T-helper 1 cell treated with Interleukin-12 subunit alpha and Interleukin-12 subunit beta and Interleukin-4 antibody, amounts not matched to agents 30 μg/mL and 1 μg/mL, for 36 hours (primary cell): ENCODE results near the gene DAP.
"Not testable (repeated sequence)": the region's sequence is repeated elsewhere in the genome, so short reads cannot be mapped to it uniquely, and the experiment has no call there.

Experiments used
- H3K27ac Mint-ChIP-seq: one replicate; pipeline ENCODE4 v1.8.0; 2021; ENCODE audit warnings: mild to moderate bottlenecking, mixed read lengths
- H3K27me3 Mint-ChIP-seq: one replicate; pipeline ENCODE4 v1.8.0; 2021; ENCODE audit warnings: low read depth, mixed read lengths
- H3K36me3 Mint-ChIP-seq: one replicate; pipeline ENCODE4 v1.8.0; 2021; ENCODE audit warnings: low read depth, mixed read lengths
- H3K4me1 Mint-ChIP-seq: one replicate; pipeline ENCODE4 v1.8.0; 2021; ENCODE audit warnings: low read depth, mixed read lengths
- H3K4me3 Mint-ChIP-seq: one replicate; pipeline ENCODE4 v1.8.0; 2021; ENCODE audit warnings: mild to moderate bottlenecking, moderate library complexity, mixed read lengths
- H3K9me3 Mint-ChIP-seq: one replicate; pipeline ENCODE4 v1.8.0; 2021; ENCODE audit warnings: mixed read lengths

The DAP gene, protein sequence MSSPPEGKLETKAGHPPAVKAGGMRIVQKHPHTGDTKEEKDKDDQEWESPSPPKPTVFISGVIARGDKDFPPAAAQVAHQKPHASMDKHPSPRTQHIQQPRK

DNA sequence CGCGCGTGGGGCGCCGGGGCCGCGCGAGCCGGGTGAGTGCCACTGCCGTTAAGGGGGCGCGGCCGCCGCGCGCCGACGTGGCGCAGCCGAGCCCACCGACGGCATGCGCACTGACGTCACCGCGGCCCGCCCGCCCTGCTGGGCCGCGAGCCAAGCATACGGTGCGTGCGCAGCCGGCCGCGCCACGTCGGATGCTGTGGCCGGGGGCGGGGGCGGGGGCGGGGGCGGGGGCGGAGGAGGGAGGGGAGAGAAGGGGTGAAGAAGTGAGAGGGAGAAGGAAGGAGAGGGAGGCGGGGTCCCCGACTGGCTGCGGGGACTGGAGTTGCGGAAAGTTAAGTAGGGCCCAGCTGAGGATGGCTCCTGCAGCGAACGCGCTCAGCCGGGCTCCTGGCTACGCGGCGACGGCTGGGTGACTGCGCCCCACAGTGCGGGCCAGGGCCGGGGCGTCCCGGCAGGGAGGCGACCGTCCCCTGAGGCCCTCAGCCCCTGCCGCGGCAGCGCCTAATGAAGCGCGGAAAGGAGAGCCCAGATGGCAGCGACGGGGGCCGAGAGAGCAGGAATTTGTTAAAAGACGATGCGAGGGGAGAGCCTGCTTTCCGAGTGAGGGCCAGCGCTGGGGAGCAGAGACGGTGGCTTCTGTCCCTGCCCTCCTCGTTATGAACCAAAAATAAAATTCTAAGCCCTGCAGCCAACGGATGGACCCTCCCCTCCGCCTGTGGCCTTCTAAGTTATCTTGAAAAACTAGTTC lies at the start of gene DAP:
Gene DAP (minus strand): TSS at position 50 of the 748 bp plus-strand sequence. CDS start 166 bp downstream, outside the sequence.
- Mint-ChIP-seq H3K4me3 (peak within 1 kb of the TSS; percentile 89), H3K27ac (peak within 1 kb of the TSS; percentile 76), H3K36me3 (peaks cover 7% of the 10 kb centered on the region), H3K4me1 (peaks cover 24% of the 10 kb centered on the region), H3K9me3 (no peaks in the 10 kb centered on the region), H3K27me3 (peaks cover 13% of the 10 kb centered on the region)

GRCh38 chr5:10808347-10809226 lies 47.6 kb upstream of the DAP start:
- Mint-ChIP-seq H3K4me1 (no peaks in the 10 kb centered on the region), H3K9me3 (no peaks in the 10 kb centered on the region), H3K36me3 (no peaks in the 10 kb centered on the region), H3K4me3 (no peak overlapping the region), H3K27me3 (peaks cover 24% of the 10 kb centered on the region), H3K27ac (no peak overlapping the region)

DNA sequence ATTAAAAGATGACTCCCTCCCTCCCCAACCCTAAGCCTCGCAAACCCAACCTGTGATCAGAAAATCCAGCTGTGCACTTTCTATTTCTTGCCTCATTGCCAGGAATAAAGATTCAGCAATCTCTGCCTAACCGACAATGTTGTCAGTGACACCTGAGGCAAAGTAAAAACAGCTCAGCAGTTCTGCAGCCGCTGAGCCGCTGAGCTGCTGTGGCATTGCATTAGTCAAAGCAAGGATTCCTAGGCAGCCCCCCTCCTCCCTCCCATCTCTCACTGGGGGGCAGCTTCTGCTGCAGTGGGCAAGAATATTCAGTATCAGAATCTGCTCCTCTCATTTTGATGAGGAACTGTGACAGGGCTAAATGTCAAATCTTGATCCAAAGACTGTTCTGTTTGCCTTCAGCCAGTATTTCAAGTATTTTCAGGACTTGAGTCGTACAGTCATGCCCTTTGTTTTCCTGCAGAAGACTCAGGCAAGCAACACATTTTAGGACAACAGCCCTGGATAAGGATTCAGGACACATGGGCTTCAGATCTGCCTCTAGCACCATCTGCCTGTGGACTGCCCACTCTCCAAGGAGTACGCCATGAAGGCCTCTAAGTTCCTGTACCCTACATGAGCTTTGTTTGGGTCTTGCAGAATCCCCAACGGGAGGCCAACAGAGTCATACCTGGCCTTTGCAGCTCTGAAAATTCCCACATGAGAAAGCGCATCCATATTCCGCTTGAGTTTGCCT lies 41.1 kb upstream of the DAP start:
- H3K27me3 Mint-ChIP-seq: peaks cover 24% of the 10 kb centered on the region

GRCh38 chr5:10800852-10801251 lies 39.8 kb upstream of the DAP start:
- Mint-ChIP-seq H3K9me3 (no peaks in the 10 kb centered on the region), H3K36me3 (no peaks in the 10 kb centered on the region), H3K27ac (no peak overlapping the region), H3K27me3 (peaks cover 24% of the 10 kb centered on the region), H3K4me1 (no peaks in the 10 kb centered on the region), H3K4me3 (no peak overlapping the region)

More for the DNA sequence above, 41.1 kb upstream of the DAP start:
- Mint-ChIP-seq H3K36me3 (no peaks in the 10 kb centered on the region), H3K4me1 (no peaks in the 10 kb centered on the region), H3K4me3 (no peak overlapping the region), H3K9me3 (no peaks in the 10 kb centered on the region), H3K27ac (no peak overlapping the region)

GRCh38 chr5:10797261-10797660 lies 36.2 kb upstream of the DAP start:
- Mint-ChIP-seq H3K27me3 (peaks cover 21% of the 10 kb centered on the region), H3K36me3 (no peaks in the 10 kb centered on the region), H3K4me1 (no peaks in the 10 kb centered on the region), H3K9me3 (no peaks in the 10 kb centered on the region), H3K27ac (no peak overlapping the region), H3K4me3 (no peak overlapping the region)

DNA sequence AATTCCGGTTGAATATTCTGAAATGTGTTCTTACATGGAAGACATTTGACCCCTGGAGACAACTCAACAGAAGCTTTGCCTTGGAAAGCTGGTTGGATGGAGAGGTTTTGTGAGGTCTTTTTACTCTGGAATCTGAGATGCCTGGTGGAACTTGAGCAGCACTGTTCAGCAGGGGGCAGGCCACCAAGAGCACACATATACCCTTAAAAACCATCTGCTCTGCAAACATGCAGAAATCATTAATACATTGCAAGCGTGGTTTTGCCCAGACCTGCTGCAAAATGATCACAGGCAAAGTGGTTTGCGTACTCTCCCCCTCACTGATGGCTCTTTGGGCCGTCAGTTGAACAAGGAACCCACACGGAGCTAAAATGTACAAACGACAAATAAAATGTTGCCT lies 32.8 kb upstream of the DAP start:
- Mint-ChIP-seq H3K27me3 (peaks cover 5% of the 10 kb centered on the region), H3K36me3 (no peaks in the 10 kb centered on the region)

GRCh38 chr5:10792336-10792735 lies 31.3 kb upstream of the DAP start:
- Mint-ChIP-seq H3K27ac (no peak overlapping the region), H3K9me3 (no peaks in the 10 kb centered on the region), H3K36me3 (no peaks in the 10 kb centered on the region), H3K4me1 (no peaks in the 10 kb centered on the region), H3K4me3 (no peak overlapping the region), H3K27me3 (no peaks in the 10 kb centered on the region)

More for the DNA sequence above, 32.8 kb upstream of the DAP start:
- no peak overlapping the region for H3K27ac Mint-ChIP-seq
- no peak overlapping the region for H3K4me3 Mint-ChIP-seq
- H3K4me1 Mint-ChIP-seq: no peaks in the 10 kb centered on the region
- H3K9me3 Mint-ChIP-seq: no peaks in the 10 kb centered on the region

DNA sequence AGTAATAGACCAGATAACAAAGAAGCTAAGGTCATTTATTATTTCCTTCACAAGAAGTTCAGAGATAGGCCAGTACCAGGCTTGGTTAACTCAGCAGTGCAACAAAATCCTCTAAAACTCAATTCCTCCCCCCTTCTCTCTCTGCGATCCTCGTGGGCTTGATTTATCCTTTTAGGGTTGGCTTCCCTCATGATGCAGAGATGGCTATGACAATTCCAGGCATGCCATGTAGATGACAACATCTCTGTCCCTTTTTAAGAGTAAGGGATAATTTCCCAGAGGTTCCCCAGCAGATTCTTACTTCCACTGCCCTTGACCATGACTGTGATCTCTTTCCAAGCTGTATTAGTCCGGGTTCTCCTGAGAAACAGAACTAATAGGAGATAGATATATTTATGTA lies 28.7 kb upstream of the DAP start:
- Mint-ChIP-seq H3K9me3 (no peaks in the 10 kb centered on the region), H3K36me3 (no peaks in the 10 kb centered on the region), H3K27ac (no peak overlapping the region), H3K4me3 (no peak overlapping the region), H3K4me1 (no peaks in the 10 kb centered on the region), H3K27me3 (no peaks in the 10 kb centered on the region)

- H3K4me1 Mint-ChIP-seq: no peaks in the 10 kb centered on the region
- H3K27me3 Mint-ChIP-seq: no peaks in the 10 kb centered on the region
- H3K27ac Mint-ChIP-seq: no peak overlapping the region
- no peaks in the 10 kb centered on the region for H3K36me3 Mint-ChIP-seq
- H3K9me3 Mint-ChIP-seq: no peaks in the 10 kb centered on the region
- no peak overlapping the region for H3K4me3 Mint-ChIP-seq
Observed at GRCh38 chr5:10789021-10789420, 28.0 kb upstream of the DAP start.

DNA sequence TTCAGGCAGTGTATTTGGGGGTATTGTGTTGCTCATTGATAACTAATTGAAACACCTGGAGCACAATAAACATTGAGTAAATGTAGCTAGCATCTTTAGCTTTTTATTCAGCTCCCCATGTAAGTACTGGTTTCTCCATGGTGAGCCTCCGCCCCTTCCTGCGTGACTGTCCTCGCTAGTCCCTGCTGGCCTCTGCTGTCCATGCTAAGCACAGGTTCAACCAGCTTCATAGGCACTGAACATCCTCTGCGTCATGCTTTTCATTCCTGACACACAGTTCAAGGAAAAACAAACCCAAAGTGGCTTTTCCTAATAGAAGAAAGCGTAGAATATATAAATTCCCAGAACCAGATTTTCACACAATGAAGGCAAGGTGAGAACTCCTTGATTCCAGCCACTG lies 27.3 kb upstream of the DAP start:
- Mint-ChIP-seq H3K27ac (no peak overlapping the region), H3K36me3 (no peaks in the 10 kb centered on the region), H3K27me3 (peaks cover 3% of the 10 kb centered on the region), H3K4me1 (no peaks in the 10 kb centered on the region), H3K9me3 (no peaks in the 10 kb centered on the region), H3K4me3 (no peak overlapping the region)

DNA sequence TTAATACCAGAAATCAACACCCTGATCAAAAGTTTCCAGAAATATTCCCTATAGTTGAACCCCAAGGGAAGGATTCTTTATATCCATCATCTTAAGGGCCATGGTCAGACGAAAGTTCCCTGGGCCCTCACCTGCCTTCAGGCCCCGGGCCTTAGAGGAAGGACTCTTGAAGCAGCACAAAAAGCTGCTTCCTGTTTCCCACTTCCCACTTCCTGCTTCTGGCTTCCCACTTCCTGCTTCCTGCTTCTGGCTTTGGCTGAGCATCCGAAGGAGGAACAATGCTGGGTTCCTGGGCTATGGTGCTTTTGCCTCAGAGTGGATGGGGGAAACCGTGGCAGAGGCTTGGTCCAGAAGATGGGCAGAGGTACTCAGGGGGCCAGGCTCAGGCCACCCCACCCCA lies 25.8 kb upstream of the DAP start:
- Mint-ChIP-seq H3K4me3 (no peak overlapping the region), H3K36me3 (no peaks in the 10 kb centered on the region), H3K4me1 (no peaks in the 10 kb centered on the region), H3K9me3 (no peaks in the 10 kb centered on the region), H3K27ac (no peak overlapping the region), H3K27me3 (peaks cover 14% of the 10 kb centered on the region)

- not testable (repeated sequence) for H3K4me1 Mint-ChIP-seq, H3K4me3 Mint-ChIP-seq, H3K27ac Mint-ChIP-seq, H3K36me3 Mint-ChIP-seq, H3K9me3 Mint-ChIP-seq
- peaks cover 29% of the 10 kb centered on the region for H3K27me3 Mint-ChIP-seq
Observed at GRCh38 chr5:10780208-10780607, 19.2 kb upstream of the DAP start.

DNA sequence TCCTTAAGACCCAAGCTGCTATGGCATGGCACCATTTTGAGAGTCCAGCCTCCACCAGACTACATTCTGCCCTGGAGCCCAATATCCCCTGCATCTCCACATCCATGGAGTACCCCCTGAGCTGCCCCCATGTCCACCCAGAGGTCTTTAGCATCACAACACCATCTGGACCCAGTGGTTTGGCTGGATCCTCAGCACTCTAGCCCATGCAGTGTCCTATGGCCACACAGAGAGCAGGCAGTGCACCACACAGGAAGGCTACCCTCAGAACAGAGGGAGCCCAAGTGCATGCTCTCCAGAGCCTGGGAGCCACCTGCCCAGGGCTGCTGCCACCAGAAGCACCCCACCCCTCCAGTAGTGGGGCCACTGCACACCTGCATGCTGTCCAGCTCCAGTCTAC lies 18.6 kb upstream of the DAP start:
- peaks cover 29% of the 10 kb centered on the region for H3K27me3 Mint-ChIP-seq
- H3K4me1 Mint-ChIP-seq: peaks cover 3% of the 10 kb centered on the region
- no peaks in the 10 kb centered on the region for H3K9me3 Mint-ChIP-seq
- H3K4me3 Mint-ChIP-seq: no peak overlapping the region
- H3K27ac Mint-ChIP-seq: no peak overlapping the region
- no peaks in the 10 kb centered on the region for H3K36me3 Mint-ChIP-seq

DNA sequence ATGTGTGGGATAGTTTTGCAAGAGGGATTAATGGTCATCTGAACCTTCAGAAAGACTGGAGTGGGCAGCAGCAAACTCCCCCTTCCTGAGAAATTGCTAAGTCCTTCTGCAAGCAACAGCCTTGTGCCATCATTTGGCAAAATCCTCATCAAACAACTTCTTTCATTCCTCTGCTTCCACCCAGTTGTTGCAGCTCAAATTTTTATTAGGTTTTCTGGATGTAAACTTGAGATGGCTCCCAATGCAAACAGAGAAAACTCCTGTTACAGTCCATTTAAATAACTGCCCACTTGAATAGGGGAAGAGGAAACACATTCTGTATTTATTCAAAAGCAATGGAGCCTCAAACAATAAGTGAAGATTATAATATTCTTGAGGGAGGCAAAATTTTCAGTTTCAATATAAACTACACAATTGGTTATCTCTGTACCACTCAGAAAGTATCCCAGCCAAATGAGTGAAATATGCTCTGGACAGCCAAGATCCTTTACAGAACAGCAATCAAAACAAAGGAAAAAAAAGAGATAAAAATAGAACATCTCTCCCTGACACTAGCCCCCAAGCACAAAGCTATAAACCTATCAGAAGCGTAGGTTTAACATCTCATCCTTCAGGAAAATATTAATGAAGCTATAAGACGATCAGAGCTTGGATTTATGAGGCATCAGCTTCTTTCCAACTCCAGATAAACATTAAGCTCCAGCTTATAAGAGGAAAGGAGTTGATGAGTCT lies 17.3 kb upstream of the DAP start:
- Mint-ChIP-seq H3K4me3 (no peak overlapping the region), H3K4me1 (peaks cover 3% of the 10 kb centered on the region), H3K9me3 (no peaks in the 10 kb centered on the region)

More for the DNA sequence above, 17.3 kb upstream of the DAP start:
- H3K36me3 Mint-ChIP-seq: no peaks in the 10 kb centered on the region
- H3K27ac Mint-ChIP-seq: no peak overlapping the region
- peaks cover 26% of the 10 kb centered on the region for H3K27me3 Mint-ChIP-seq
